HG03064 (cell line): ENCODE measurements around the gene PLA2G5.
A peak's percentile ranks its signal among the peaks of the same experiment; 100 is the strongest.

Source experiments
- ATAC-seq: cut with Tn5 transposase; IDR thresholded peaks from one replicate; pipeline ENCODE4 v1.9.1; 2021; ENCODE audit warnings: low read depth; ENCODE audit not compliant: unreplicated experiment

The PLA2G5 gene

GRCh38 chr1:20063861-20064292 is 6.1 kb upstream of the PLA2G5 start:
- no peak for ATAC-seq

- ATAC-seq: no peak
These were observed 1.3 kb upstream of the PLA2G5 start for GRCh38 chr1:20068722-20069121.

DNA sequence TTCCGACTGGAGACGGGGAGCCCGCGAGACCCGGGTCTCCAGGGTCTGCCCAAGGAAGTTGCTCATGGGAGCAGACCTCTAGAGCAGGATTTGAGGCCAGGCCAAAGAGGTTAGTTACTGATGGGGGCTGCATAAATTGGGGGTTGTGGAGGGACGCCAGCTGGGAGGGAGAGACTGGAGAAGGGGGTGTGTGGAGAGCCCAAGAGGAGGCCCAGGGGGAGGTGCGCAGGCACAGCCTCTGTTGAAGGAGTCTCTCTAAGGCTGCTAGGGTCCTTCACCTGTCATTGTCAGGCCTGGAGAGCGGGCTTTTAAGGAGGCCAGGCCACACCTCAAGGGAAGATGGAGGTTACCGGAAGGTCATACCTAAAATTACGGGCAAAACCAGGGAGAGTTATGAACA is 363 bp downstream of the PLA2G5 start:
- ATAC-seq: no peak

DNA sequence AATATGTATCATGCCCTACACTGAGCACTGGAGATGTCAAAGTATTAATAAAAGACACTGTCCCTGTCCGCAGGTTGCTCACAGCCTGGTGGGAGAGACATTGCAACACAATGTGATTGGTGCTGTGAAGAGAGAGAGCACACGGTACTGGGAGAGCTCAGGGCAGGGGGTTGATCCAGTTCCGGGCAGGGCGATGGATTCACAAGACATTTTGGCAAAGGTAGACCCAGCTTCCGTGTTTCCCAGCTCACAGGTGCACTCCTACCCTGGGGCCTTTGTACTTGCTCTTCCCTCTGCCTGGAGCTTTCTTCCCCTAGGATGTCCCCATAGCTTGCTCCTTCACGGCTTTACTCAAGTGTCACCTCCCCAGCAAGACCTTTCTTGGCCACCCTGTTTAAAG is 1.4 kb downstream of the PLA2G5 start:
- ATAC-seq: no peak

GRCh38 chr1:20072771-20073170 is 2.8 kb downstream of the PLA2G5 start:
- no peak for ATAC-seq

DNA sequence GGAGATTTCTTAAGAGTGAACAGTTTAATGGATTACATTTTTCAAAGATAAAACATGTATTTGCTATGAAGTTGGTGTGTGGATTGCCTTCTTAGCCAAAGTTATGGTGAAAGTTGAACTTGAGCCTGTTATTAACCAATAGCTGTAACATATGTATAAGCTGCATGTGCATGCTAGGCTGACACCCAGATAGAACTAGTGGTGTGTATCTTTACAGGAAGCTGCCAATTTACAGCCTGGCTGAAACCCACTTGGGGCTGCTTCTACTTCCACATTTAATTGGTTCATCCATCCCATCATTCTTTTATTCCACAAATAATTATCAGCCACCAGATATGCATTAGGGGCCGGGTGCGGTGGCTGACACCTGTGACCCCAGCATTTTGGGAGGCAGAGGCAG is 3.3 kb downstream of the PLA2G5 start:
- no peak for ATAC-seq

- no peak for ATAC-seq
These were observed 4.2 kb downstream of the PLA2G5 start for GRCh38 chr1:20074055-20074724.

DNA sequence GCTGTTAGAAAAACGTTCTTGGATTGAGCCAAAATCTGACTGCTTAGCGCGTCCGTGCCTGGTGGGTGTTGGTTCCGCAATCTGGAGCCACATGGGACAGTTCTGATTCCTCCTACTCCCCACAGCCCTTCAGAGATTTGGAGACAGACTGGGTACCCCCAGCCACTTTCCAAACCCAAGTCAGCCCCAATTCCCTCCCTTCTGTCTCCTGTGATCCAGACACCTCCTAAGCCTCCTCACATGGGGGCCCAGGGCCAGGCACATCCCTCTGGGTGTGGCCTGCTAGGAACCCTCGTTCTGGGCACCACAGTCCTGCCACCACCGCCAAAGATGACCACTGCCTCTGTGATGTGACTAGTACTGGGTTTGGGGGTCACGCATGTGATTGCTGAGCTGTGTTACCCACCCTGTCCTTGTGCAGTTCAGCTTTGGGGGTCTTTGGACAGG is 4.8 kb downstream of the PLA2G5 start:
- ATAC-seq: no peak

- no peak for ATAC-seq
These were observed 5.4 kb downstream of the PLA2G5 start for GRCh38 chr1:20075345-20075744.

- no peak for ATAC-seq
These were observed 6.2 kb downstream of the PLA2G5 start for GRCh38 chr1:20076223-20076622.

DNA sequence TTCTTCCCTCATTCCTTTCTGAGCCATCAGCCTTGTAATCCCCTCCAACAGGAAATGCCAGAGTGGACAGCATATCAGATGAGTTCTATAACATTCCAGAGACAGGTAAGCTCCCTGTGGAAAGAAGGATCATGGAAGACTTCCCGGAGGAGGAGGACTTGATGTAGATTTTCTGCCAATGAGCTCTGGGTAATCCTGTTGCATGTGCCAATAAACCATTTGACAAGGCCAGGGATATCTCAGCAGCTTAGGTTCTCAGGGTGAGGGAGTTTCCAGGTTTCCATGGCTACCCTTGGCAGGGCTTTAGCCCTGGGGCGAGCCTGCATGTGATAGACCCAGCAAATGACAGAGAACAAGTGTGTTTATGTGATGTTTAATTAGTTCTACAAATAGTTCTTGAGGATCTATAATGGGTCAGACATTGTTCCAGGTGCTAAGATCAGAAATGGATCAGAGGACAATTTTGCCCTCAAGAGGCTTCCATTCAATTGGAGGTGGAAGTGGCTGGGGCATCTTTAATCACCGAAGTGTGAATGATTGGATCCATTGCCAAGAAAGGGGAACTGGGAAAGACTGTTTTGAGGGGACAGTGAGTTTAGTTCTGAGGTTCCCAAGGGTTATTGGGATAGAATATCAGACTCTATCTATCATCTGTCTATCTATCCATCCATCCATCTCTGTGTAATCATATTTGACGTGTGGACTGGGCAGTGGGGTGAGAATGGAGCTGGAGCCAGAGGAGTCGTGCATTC is 6.9 kb downstream of the PLA2G5 start:
- no peak for ATAC-seq

DNA sequence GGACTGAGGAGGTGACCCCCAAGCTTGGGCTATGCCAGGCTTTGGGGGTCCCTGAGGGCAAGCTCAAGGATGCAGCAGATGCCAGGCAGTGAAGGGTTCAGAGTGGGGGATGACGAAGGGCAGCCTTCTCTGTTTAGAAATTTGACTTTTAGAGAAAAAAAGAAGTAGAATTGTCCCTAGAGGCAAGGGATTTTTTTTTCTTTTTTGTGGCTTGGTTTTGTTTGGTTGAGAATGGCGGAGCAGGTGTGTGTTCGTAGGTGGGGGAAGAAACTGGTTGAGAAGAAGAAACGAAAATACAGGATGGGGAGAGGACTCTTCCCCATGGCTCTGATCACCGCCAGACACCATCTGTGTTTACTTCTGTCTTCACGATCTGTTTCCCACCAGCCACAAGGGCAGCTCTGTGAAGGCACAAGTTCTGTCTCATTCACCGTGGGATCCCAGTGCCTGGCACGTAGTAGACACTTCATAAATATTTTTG is 8.2 kb downstream of the PLA2G5 start:
- no peak for ATAC-seq

DNA sequence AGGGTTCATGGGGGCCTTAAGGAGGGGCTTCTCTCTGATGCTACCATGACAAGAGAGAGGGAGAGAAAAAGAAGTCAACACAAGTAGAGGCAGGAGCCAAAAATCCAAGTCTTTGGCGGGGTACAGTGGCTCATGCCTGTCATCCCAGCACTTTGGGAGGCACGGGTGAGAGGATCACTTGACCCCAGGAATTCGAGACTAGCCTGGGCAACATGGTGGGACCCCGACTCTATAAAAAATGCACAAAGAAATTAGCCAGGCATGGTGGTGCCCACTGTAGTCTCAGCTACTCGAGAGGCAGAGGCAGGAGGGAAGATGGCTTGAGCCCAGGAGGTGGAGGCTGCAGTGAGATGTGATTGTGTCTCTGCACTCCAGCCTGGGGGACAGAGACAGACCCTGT is 8.7 kb downstream of the PLA2G5 start:
- no peak for ATAC-seq

GRCh38 chr1:20079661-20080305 is 9.8 kb downstream of the PLA2G5 start:
- ATAC-seq: no peak

- peak; percentile 61 for ATAC-seq
These were observed 10.7 kb downstream of the PLA2G5 start for GRCh38 chr1:20080441-20081352.

GRCh38 chr1:20081353-20081810 is 11.4 kb downstream of the PLA2G5 start:
- ATAC-seq: no peak

- ATAC-seq: no peak
These were observed 12.8 kb downstream of the PLA2G5 start for GRCh38 chr1:20082772-20083171.

DNA sequence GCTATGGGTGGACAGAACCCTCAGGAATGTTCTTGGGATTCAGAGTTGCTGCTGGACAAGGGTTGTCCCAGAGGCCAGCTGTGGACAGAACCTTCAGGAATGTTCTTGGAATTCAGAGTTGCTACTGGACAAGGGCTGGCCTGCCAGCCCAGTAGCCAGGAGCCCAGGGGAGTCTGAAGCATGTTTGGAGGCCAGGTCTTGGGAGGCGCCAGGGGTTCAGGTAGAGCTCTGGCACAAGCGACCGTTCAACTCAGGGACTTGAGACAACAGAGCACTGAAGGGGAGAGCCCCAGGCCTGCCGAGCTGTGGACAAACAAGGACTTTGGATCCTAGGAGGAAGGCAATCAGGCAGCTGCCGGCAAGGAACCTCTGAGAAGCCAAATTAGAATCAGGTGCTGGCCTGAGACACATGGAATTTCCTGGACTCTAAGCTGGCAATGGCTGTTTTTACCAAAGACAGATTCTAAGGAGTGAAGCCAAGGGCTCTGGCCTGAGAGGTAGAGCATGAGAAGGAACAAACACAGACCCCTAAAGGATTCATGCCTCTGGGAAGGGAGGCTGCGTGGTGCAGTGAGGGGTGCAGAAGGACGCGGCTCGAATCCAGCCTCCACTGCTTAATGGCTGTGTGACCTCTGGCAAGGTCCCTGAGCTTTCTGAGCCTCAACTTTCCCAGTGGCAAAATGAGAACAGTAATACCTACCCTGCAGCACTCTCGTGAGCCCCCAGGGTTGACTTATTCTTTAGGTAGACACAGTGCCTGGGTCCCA is 13.4 kb downstream of the PLA2G5 start:
- no peak for ATAC-seq

GRCh38 chr1:20086800-20087199 is 16.8 kb downstream of the PLA2G5 start:
- no peak for ATAC-seq

- no peak for ATAC-seq
These were observed 17.7 kb downstream of the PLA2G5 start for GRCh38 chr1:20087668-20088067.
